GM06990 (cell line): Measurements from ENCODE around the gene SEMA5A.

Experiments used
- DNase-seq: peaks from one replicate; pipeline ENCODE4 v3.0.0-alpha.2; 2011; ENCODE audit not compliant: insufficient read length; ENCODE audit errors: extremely low read depth
- H3K27me3 ChIP-seq: replicated peaks from 2 replicates; pipeline ENCODE4 v1.6.0; 2011; ENCODE audit warnings: low read length; ENCODE audit not compliant: control insufficient read depth, insufficient read depth
- H3K36me3 ChIP-seq: 2 replicates; pipeline ENCODE4 v1.5.1; 2011; ENCODE audit warnings: low read length; ENCODE audit not compliant: control insufficient read depth, insufficient read depth
- H3K4me3 ChIP-seq: replicated peaks from 2 replicates; pipeline ENCODE4 v1.5.1; 2011; ENCODE audit warnings: low read depth, mild to moderate bottlenecking, control low read depth, low read length
- TF ChIP-seq, protein P1 (sequence below): IDR thresholded peaks from 2 replicates; pipeline ENCODE4 v1.5.1; 2011; ENCODE audit warnings: low read length, control low read depth, mild to moderate bottlenecking, inconsistent platforms; ENCODE audit not compliant: insufficient read depth, poor library complexity, severe bottlenecking

Gene SEMA5A

DNA sequence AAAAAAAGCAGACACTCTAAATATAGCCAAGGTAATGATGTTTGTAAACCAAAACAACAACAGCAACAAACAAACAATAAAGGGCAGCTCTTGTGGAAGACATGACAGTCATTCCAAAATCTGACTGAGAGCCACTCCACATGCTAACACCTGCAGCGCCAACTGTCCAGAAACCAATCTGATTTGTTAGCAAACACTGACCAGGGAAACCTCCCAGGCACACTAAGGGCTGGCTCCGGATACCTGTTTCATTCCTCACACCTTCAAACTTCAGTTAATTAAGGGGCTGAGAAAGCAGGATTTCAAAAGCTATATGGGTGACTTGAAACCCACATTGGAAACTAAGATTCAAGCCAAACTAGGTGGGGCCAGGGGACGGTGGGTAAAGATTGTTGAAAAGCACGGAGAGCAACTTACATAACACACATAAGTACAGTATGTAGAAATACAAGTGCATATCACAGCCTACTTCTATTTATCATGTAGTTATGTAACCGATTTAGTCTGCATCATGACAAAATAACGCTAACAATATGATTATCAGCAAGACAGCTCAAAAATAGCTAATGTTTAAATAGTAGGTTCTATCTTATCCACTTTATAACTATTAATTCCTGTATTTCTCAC lies 203.6 kb downstream of the SEMA5A start:
- TF ChIP-seq, protein P1, sequence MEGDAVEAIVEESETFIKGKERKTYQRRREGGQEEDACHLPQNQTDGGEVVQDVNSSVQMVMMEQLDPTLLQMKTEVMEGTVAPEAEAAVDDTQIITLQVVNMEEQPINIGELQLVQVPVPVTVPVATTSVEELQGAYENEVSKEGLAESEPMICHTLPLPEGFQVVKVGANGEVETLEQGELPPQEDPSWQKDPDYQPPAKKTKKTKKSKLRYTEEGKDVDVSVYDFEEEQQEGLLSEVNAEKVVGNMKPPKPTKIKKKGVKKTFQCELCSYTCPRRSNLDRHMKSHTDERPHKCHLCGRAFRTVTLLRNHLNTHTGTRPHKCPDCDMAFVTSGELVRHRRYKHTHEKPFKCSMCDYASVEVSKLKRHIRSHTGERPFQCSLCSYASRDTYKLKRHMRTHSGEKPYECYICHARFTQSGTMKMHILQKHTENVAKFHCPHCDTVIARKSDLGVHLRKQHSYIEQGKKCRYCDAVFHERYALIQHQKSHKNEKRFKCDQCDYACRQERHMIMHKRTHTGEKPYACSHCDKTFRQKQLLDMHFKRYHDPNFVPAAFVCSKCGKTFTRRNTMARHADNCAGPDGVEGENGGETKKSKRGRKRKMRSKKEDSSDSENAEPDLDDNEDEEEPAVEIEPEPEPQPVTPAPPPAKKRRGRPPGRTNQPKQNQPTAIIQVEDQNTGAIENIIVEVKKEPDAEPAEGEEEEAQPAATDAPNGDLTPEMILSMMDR: no peak
- no peaks in the 10 kb centered on the region for H3K27me3 ChIP-seq
- no peak for DNase-seq
- no peaks in the 10 kb centered on the region for H3K36me3 ChIP-seq
- no peak overlapping the region for H3K4me3 ChIP-seq

DNA sequence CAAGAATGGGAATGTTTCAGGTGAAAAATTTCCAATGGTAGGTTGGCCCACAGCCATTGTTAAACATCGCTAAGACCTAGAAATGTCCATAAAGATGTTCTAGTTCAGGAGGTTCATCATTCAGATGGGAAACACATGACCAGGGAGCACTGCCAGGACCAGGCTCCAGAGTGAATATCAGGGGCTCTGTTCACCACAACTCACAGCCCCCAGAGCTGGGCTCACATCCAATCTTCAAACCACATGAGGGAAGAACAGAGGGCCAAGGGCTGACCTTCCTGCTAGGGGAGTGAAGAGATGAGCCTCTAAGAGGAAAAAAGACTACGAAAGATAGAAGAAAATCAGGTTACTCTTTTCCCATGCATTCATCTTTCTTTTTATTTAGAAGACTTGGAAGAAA lies 205.8 kb downstream of the SEMA5A start:
- H3K4me3 ChIP-seq: no peak overlapping the region
- TF ChIP-seq, protein P1: no peak
- H3K36me3 ChIP-seq: no peaks in the 10 kb centered on the region
- DNase-seq: no peak
- no peaks in the 10 kb centered on the region for H3K27me3 ChIP-seq

DNA sequence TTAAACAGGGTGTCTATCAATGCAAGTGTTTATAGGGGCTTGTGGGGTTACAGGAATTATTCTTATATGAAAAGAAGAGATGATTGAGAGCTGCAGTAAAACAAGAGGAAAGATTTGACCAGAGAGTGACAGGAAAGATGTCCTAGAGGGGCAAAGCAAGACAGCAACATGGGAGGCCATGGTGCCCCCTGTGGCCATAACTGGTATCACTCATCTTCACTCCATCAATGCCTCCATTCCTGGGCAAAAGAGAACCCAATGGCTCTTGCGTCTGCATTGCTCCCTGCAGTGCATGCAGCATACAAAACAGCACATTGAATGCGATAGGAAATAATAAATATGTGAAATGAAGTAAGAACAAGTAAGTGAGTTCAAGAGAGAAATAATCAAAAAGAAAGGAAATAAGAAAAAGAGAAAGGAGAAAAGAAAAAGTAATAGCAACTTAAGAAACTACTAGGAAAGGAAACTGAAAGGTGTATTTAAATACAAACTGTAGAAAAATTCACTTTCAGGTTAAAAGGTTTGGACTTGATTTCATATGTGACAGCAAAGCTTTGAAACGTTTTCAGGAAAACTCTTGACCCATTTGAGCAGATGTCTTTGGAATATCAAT lies 206.6 kb downstream of the SEMA5A start:
- TF ChIP-seq, protein P1: peak; percentile 47
- no peaks in the 10 kb centered on the region for H3K27me3 ChIP-seq
- DNase-seq: no peak

DNA sequence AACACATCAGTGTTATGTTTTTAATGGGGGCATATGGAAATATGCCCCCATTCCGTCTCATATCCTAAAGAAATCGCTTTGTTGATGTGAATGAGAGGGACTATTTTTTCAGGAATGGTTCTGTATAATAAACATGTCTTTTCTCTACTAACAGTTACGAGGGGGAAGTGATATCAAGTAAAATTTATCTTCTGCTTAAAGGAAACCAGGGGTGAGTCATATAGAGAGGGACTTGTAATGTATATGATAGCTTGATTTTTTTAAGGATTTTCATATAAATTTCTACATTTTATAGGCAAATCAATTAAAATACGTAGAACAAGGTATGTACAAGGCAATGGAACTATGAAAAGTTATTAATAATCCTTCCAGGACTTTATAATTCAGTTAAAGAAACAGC lies 207.1 kb downstream of the SEMA5A start:
- Histone ChIP-seq H3K4me3 (no peak overlapping the region), H3K36me3 (no peaks in the 10 kb centered on the region), H3K27me3 (no peaks in the 10 kb centered on the region)
- DNase-seq: no peak
- TF ChIP-seq, protein P1: no peak

More for the DNA sequence above, 206.6 kb downstream of the SEMA5A start:
- Histone ChIP-seq H3K4me3 (no peak overlapping the region), H3K36me3 (no peaks in the 10 kb centered on the region)

DNA sequence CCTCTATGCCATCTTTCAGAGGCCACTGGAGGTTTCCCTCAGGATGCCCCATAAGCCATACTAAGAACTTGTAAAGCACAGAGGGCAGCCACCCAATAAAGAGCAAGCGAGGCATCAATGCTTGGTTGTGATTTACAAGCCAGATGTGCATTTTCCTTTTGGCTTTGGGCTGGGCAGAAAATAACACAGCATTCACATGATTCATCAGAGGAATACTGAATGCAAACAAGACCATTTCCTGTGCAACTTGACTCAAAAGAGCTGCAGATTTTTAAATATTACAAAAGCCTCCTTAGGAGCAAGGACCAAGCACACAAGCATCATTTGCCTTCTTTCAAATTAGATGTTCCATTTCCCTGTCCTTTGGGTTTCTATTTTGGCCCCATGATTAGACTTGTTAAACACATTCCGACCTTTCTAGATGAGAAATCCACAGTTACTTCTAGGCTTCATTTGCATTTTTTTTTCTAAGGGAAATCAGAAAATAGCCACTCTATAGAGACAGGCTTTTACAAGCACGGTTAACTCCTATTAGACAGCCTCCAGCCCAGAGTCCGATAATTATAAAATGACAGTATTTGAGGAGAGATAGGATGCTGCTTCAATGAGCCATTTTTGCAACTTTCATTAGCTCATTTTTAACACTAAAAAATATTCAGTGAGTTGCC lies 207.8 kb downstream of the SEMA5A start:
- H3K36me3 ChIP-seq: no peaks in the 10 kb centered on the region
- no peak overlapping the region for H3K4me3 ChIP-seq
- no peak for DNase-seq
- TF ChIP-seq, protein P1: no peak
- H3K27me3 ChIP-seq: no peaks in the 10 kb centered on the region
